Gastroesophageal sphincter (tissue), 4 donors: ENCODE results near the gene SYNE4. TPM values are rescaled to one million over a fixed set of nuclear protein-coding genes. Genes with fewer than 3 reads are reported as not detected.

ENCODE experiments used
- ATAC-seq: fragments of 150-250 bp; one replicate; pipeline ENCODE4 v1.9.1; 2016; ENCODE audit warnings: mild to moderate bottlenecking, moderate library complexity
- H3K27ac ChIP-seq, 4 donors: fragments of 200-600 bp; sonication (generic) in 3 of 4; 1 replicate in 3 of 4; 2 replicates in 1 of 4; pipeline ENCODE4 v1.5.1; 2016 to 2019
- H3K27me3 ChIP-seq: fragments of 200-600 bp; sonication (generic); one replicate; pipeline ENCODE4 v1.5.1; 2019
- H3K36me3 ChIP-seq, 2 donors: fragments of 200-600 bp; sonication (generic); one replicate each; pipeline ENCODE4 v1.5.1; 2019; ENCODE audit warnings: control low read depth in 1 of 2
- H3K4me1 ChIP-seq, 3 donors: fragments of 200-600 bp; sonication (generic); 1 replicate in 2 of 3; 2 replicates in 1 of 3; pipeline ENCODE4 v1.5.1; 2016 to 2019; ENCODE audit warnings: control low read depth in 2 of 3
- H3K4me3 ChIP-seq, 2 donors: fragments of 200-600 bp; sonication (generic); one replicate each; pipeline ENCODE4 v1.5.1; 2019; ENCODE audit warnings: mild to moderate bottlenecking in 1 of 2, moderate library complexity in 1 of 2
- H3K9me3 ChIP-seq, 3 donors: fragments of 200-600 bp; sonication (generic); one replicate each; pipeline ENCODE4 v1.5.1; 2017 to 2019; ENCODE audit warnings: control low read depth in 2 of 3
- EP300 ChIP-seq: sonication (generic); formaldehyde crosslinking; IDR thresholded peaks from one replicate; pipeline ENCODE4 v1.6.1; 2017; ENCODE audit warnings: antibody characterized with exemption, mild to moderate bottlenecking
- POLR2A ChIP-seq, 2 donors: fragments of 450-650 bp; IDR thresholded peaks; one replicate each; pipeline ENCODE4 v1.6.1; 2017; ENCODE audit warnings: antibody characterized with exemption in 2 of 2, mild to moderate bottlenecking in 2 of 2, moderate library complexity in 1 of 2
- POLR2AphosphoS5 ChIP-seq: sonication (generic); formaldehyde crosslinking; IDR thresholded peaks from one replicate; pipeline ENCODE4 v1.6.1; 2017; ENCODE audit warnings: antibody characterized with exemption
- WGBS, 2 donors: methylation state at CpG; one replicate each; pipeline ENCODE4 v1.1.5; 2018; ENCODE audit warnings: low coverage in 1 of 2; 5-methylcytosine and 5-hydroxymethylcytosine counted together
- total RNA-seq, 4 donors: library from RNA; depleted of rRNA; stranded (reverse); fragments of >200 nt; gene quantifications; one replicate each; pipeline ENCODE4 v1.1.0, GENCODE V29; 2016
- TF ChIP-seq, protein P1 (sequence below), 4 experiments: fragments of 200-600 bp in 2 of 4; fragments of 450-650 bp in 2 of 4; sonication (generic) in 1 of 4; IDR thresholded peaks; one replicate each; pipeline ENCODE4 v1.5.1; 2017 to 2019; ENCODE audit warnings: antibody characterized with exemption in 4 of 4, mild to moderate bottlenecking in 2 of 4, moderate library complexity in 2 of 4

SYNE4 gene
- total RNA-seq, 4 donors from 2014 or later, result 0.39 to 0.62 (median 0.47) TPM; not detected in 1

DNA sequence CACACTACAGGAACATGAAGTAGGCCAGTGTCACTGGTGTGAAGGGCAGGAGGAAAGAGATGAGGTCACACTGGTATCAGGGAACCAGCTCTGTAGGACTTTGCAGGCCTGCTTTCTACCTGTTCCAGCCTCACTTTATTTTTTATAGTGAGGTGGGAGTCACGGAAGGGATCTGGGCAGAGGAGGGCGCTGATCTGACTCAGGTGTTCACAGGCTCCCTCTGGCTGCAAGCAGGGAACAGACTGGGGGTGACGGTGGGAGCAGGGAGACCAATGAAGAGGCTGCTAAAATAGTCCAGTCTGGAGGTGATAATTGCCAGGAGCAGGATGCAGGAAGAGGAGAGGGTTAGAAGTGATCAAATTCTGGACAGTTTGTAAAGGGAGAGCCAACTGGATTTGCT is 42.6 kb upstream of the SYNE4 start:
- no peaks in the 10 kb centered on the region for H3K36me3 ChIP-seq
- no peaks in the 10 kb centered on the region for H3K9me3 ChIP-seq
- peaks cover 0 to 53% (median 5%) of the 10 kb centered on the region in 3 donors for H3K4me1 ChIP-seq
- TF ChIP-seq EP300, result no peak
- TF ChIP-seq, protein P1, sequence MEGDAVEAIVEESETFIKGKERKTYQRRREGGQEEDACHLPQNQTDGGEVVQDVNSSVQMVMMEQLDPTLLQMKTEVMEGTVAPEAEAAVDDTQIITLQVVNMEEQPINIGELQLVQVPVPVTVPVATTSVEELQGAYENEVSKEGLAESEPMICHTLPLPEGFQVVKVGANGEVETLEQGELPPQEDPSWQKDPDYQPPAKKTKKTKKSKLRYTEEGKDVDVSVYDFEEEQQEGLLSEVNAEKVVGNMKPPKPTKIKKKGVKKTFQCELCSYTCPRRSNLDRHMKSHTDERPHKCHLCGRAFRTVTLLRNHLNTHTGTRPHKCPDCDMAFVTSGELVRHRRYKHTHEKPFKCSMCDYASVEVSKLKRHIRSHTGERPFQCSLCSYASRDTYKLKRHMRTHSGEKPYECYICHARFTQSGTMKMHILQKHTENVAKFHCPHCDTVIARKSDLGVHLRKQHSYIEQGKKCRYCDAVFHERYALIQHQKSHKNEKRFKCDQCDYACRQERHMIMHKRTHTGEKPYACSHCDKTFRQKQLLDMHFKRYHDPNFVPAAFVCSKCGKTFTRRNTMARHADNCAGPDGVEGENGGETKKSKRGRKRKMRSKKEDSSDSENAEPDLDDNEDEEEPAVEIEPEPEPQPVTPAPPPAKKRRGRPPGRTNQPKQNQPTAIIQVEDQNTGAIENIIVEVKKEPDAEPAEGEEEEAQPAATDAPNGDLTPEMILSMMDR (IDR thresholded peaks at IDR 0.05), result peak in 3 of 4 experiments; percentile 16 to 55 (median 44)
- no peak for TF ChIP-seq POLR2A (IDR thresholded peaks at IDR 0.05)
- TF ChIP-seq POLR2AphosphoS5, result no peak
- H3K27ac ChIP-seq, result peak overlapping the region in 3 of 4 donors; percentile 48 to 97 (median 92)
- no peak overlapping the region for H3K4me3 ChIP-seq
- WGBS, 2 donors, result 20 to 44% methylated on average over 2 to 3 of the region's 3 CpGs
- ATAC-seq, result no peak
- H3K27me3 ChIP-seq, result no peaks in the 10 kb centered on the region

DNA sequence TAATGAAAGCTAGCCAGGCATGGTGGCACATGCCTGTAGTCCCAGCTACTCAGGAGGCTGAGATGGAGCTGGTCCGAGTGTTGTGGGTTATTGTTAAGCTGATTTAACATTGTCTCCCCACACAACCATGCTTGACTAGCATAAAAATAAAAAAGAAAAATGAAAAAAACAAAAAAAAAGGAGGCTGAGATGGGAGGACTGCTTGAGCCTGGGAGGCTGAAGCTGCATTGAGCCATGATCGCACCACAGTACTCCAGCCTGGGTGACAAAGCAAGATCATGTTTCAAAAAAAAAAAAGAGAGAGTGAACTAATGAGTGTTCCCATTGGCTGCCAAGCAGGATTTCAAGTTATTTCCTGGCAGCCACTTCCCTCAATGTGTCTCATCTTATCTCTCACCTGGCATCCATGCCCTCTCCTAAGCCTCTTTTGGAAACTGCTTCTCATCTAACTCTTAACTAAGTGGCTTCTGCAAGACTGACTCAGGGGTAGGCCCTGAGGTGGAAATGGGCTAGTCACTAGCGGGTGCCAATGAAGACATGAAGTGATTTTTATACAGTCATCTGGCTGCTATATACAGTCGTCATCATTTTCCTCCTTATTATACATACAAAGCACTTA is 40.6 kb upstream of the SYNE4 start:
- WGBS, 2 donors, result 83 to 92% methylated on average over 3 to 4 of the region's 4 CpGs
- H3K27ac ChIP-seq, result no peak overlapping the region
- H3K27me3 ChIP-seq, result no peaks in the 10 kb centered on the region
- TF ChIP-seq POLR2A (IDR thresholded peaks at IDR 0.05) (no peak), POLR2AphosphoS5 (no peak), EP300 (no peak)
- TF ChIP-seq, protein P1 (IDR thresholded peaks at IDR 0.05), result no peak
- no peak for ATAC-seq
- H3K4me3 ChIP-seq, result no peak overlapping the region
- no peaks in the 10 kb centered on the region for H3K36me3 ChIP-seq
- peaks cover 0 to 58% (median 0%) of the 10 kb centered on the region in 3 donors for H3K4me1 ChIP-seq
- H3K9me3 ChIP-seq, result no peaks in the 10 kb centered on the region

DNA sequence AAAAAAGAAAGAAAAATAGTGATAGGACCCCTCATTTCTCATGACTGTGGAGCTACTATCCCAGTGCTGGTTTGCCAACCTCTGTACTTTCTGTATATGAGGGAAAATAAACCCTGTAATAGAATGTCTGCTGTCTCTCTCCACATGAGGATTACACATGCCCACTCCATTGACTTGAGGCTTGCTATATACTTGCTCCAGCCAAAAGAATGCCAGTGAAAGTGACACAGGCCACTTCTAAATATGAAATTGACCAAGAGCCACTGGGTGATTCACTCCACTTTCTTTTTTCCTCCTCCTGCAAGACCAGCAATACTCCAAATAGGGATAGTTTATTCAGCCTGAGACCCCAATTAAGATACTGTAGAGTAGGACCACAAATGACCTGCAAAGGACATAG is 39.2 kb upstream of the SYNE4 start:
- TF ChIP-seq POLR2A (IDR thresholded peaks at IDR 0.05), result no peak
- TF ChIP-seq, protein P1 (IDR thresholded peaks at IDR 0.05), result no peak
- TF ChIP-seq EP300, result no peak
- TF ChIP-seq POLR2AphosphoS5, result no peak
- ATAC-seq, result no peak
- Histone ChIP-seq H3K4me1 (peaks cover 0 to 67% (median 4%) of the 10 kb centered on the region in 3 donors), H3K9me3 (no peaks in the 10 kb centered on the region), H3K4me3 (no peak overlapping the region), H3K27ac (peak overlapping the region in 3 of 4 donors; percentile 14 to 76 (median 73)), H3K27me3 (no peaks in the 10 kb centered on the region), H3K36me3 (no peaks in the 10 kb centered on the region)

- Histone ChIP-seq H3K27me3 (no peaks in the 10 kb centered on the region), H3K36me3 (no peaks in the 10 kb centered on the region), H3K9me3 (no peaks in the 10 kb centered on the region), H3K4me1 (peaks cover 0 to 71% (median 4%) of the 10 kb centered on the region in 3 donors), H3K4me3 (no peak overlapping the region), H3K27ac (peak overlapping the region; percentile 40 to 76 (median 74))
- 49 to 68% methylated on average over 2 to 5 of the region's 5 CpGs for WGBS, 2 donors
- TF ChIP-seq POLR2A (IDR thresholded peaks at IDR 0.05) (no peak), POLR2AphosphoS5 (peak; percentile 38)
- TF ChIP-seq, protein P1 (IDR thresholded peaks at IDR 0.05), result no peak
- ATAC-seq, result peak; percentile 46
These were observed 37.9 kb upstream of the SYNE4 start for GRCh38 chr19:36046443-36047050.

DNA sequence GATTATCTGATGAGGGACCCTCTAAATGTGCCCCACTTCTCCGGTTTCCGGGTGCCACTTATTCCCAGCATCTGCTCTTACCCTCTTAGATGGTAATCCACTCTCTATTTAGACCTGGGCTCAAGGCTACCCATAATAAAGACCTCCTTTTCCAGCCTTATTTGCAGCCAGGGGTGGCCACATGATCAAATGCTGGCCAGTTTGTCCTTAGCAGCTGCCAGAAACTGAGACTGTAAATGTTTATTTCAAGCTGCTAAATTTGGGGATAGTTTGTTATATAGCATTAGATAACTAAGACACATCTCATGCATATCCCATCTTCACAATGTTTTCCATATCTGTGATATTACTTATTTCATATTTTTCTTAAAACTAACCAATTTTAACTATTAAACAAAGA is 35.3 kb upstream of the SYNE4 start:
- ATAC-seq, result no peak
- TF ChIP-seq, protein P1 (IDR thresholded peaks at IDR 0.05), result no peak
- TF ChIP-seq EP300 (no peak), POLR2AphosphoS5 (no peak), POLR2A (IDR thresholded peaks at IDR 0.05) (no peak)
- WGBS, 2 donors, result 68 to 75% methylated on average over 2 of the region's 2 CpGs
- Histone ChIP-seq H3K27ac (peak overlapping the region; percentile 1 to 79 (median 74)), H3K27me3 (no peaks in the 10 kb centered on the region), H3K4me1 (peaks cover 0 to 74% (median 4%) of the 10 kb centered on the region in 3 donors), H3K4me3 (no peak overlapping the region), H3K9me3 (no peaks in the 10 kb centered on the region), H3K36me3 (peaks cover 0 to 13% of the 10 kb centered on the region in 2 donors)
